GM18502 (cell line): ENCODE results near the gene MBLAC1.

Source experiments
- ATAC-seq: cut with Tn5 transposase; IDR thresholded peaks from one replicate; pipeline ENCODE4 v1.9.1; 2021; ENCODE audit warnings: mild to moderate bottlenecking; ENCODE audit not compliant: unreplicated experiment, poor library complexity

MBLAC1 gene

GRCh38 chr7:100166970-100167911, 40.5 kb downstream of the MBLAC1 start:
- no peak for ATAC-seq

- no peak for ATAC-seq
Measured at GRCh38 chr7:100167912-100168323, 41.2 kb downstream of the MBLAC1 start.

DNA sequence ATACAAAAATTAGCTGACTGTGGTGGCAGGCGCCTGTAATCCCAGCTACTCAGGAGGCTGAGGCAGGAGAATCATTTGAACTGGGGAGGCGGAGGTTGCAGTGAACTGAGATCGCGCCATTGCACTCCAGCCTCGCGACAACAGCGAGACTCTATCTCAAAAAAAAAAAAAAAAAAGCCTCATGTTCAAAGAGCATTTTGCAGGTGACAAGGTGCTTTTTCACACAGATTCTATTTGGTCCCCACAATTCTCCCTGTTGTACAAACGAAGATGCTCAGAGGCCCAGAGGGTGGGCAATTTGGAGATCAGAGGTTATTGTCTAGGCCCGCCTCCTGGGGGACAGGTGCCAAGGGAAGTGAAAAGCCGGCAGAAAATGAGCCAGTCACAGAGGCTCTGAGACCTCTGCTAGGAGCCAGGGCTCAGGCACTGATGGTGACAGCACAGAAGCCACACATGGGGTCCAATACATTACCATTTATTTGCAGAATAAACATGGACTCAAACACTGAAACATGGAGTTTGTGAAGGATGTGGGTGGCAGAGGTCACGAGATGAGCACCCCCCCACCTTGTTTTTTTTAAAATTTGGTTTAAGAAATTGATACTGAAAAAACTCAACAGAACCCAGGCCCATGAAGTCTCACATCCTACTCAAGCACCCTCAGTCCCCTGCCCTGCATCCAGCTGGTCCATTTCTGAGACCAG, 42.5 kb downstream of the MBLAC1 start:
- ATAC-seq = no peak

DNA sequence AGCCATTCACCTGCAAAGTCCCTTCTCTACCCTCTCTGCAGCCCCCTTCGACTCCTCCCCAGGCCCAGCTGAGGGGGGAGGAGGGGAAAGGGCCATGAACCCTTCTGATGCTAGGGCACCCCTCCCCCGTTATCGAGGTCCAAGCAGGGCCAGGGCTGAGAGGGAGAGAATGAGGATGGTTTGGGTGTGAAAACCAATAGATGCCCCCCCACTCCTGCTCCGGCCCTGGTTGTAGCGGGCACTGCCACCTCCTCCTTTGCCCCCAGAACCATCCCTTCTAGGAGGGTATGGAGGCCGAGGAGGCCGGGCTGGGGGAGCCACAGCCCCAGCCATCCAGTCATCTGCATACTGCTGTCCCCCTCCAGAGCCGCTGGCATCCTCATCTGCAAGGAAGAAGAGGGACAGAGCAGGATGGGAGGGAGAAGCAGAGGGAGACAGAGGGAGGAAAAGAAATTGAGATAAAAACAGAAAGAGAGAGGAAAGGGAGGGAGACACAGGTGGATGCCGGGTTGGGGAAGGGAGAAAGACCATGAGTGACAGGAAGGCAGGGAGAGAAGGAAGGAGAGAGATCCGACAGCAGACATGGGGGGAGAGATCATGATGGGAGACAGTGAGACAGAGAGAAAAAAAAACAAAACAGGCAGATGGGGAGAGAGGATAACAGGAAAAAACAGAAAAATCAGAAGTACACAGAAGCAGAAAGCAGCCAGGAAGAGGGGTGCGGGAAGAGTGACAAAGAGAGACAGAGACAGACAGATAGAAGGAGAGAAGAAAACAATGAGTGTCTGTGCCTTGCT, 43.5 kb downstream of the MBLAC1 start:
- ATAC-seq = no peak

DNA sequence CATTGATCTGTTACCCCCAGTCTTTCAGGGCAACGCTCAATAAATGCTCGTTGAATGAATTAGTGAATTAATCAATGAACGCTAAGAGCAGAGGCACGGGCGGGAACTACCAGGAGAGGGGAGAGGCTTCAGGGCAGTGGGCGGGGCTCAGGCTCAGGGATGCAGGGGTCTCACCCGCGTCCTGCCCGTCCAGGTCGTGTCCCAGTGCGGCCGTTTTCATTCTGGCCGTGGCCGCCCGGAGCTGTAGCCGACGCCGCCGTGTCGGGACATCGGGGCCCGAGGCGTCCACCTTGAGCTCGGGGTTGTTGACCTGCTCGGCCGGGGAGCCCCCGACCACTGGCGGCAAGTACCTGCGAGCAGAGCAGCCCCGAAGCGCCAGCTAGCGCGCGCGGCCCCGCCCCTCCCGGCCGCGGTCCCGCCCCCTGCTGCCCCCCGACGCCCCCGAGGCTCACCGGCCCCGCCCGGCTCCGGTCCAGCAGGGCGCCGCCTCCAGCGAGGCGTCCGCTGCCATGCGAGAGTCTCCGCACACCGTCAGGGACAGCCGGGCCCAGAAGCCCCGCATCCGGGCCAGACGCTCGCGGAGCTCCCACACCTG, 44.4 kb downstream of the MBLAC1 start:
- no peak for ATAC-seq

- no peak for ATAC-seq
Measured at GRCh38 chr7:100171840-100172239, 45.1 kb downstream of the MBLAC1 start.

GRCh38 chr7:100173806-100174495, 47.2 kb downstream of the MBLAC1 start:
- no peak for ATAC-seq

DNA sequence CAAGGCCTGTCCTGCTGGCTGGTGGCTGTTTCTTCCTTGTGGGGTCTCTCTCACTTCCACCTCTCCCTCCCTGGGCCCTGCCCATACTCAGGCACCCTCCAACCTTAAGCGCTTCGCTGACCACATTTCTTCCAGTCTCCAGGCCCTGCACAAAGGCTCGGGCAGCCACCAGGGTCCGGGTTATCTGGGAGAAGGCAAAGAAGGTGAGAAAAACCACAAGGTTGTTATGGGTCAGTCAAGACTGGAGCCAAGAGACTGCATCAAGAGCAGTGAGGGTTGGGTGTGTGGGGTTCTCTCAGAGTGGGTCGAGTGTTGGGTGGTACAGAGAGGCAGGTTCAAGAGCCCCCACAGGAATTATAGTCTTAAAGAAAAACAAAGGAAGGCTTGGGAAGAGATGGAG, 47.8 kb downstream of the MBLAC1 start:
- no peak for ATAC-seq

- ATAC-seq = no peak
Measured at GRCh38 chr7:100175296-100175935, 48.6 kb downstream of the MBLAC1 start.

GRCh38 chr7:100176096-100177044, 49.6 kb downstream of the MBLAC1 start:
- no peak for ATAC-seq

DNA sequence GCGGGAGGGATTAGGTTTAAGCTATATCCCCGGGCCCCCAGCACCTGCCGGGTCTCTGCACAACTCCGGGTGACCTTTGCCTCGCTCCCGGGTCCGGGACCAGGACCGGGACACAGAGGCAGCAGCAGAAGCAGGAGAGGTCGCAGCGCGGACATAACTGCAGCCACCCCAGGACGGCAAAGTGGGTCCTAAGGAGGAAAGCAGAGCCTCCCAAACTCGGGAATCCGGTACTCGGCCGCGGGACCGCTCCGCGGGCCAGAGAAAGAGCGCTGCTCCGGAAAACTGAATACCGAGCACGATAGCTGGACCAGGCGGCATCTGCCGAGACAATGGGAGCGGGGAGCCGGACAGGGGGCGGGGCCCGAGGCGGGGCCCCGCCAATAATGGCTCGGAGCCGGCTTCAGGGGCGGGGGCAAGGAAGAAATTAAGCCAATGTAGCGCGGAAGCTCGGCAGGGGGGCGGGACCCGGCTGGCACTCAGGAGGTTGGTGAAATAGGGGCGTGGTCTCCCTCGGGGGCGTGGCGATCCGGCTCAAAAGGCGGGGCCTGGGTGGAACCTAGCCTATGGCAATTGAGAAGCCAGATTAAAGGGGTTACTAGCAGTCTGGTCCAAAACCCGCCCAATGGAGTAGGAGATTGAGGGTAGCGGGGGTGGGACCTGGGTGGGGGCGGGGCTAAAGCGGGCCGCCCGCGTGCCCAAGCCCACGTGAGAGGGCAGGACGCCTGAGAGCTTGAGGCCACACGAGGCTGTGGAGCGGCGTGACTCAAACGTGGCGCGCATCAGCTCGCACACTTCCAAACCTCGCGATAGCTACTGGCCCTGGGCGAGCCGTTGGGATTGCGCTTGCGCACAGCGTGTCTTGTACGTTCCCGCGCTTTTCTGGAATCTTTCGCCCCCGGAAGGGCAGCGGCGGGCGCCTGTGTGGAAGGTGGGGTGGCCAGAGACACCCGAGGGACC, 50.6 kb downstream of the MBLAC1 start, which contains the start of the genes GPC2 and STAG3:
Gene GPC2, minus strand, starts transcription at position 337 of the 957 bp plus-strand sequence. Its CDS starts 182 bp downstream, at position 155.
Gene STAG3, plus strand, starts transcription at position 874 of the 957 bp plus-strand sequence. CDS start 2,639 bp downstream, outside the sequence.
- peak; percentile 88 for ATAC-seq
